DND-41 (cell line): Measurements from ENCODE around the gene NHLRC2.

Source experiments
- ATAC-seq: fragments of 200-7000 bp; cut with Tn5 transposase; 3 replicates; pipeline ENCODE4 v1.9.1; 2021; ENCODE audit warnings: low read depth; ENCODE audit not compliant: insufficient read depth
- DNase-seq: peaks from one replicate; pipeline ENCODE4 v3.0.0-alpha.2; 2020
- H2AFZ ChIP-seq: 2 replicates; pipeline ENCODE4 v1.6.0; 2012; ENCODE audit warnings: low read depth, low read length
- H3K27ac ChIP-seq: 2 replicates; pipeline ENCODE4 v1.5.1; 2012; ENCODE audit warnings: low read length, inconsistent platforms
- H3K27me3 ChIP-seq: fragments of 200-600 bp; sonication (generic); 2 replicates; pipeline ENCODE4 v1.6.0; 2012; ENCODE audit warnings: low read length, mild to moderate bottlenecking, inconsistent platforms; ENCODE audit not compliant: insufficient read depth, poor library complexity
- H3K36me3 ChIP-seq: 2 replicates; pipeline ENCODE4 v1.5.1; 2012; ENCODE audit warnings: low read length, inconsistent platforms; ENCODE audit not compliant: insufficient read depth
- H3K4me1 ChIP-seq: 2 replicates; pipeline ENCODE4 v1.5.1; 2012; ENCODE audit warnings: mild to moderate bottlenecking, low read length; ENCODE audit not compliant: insufficient read depth
- H3K4me2 ChIP-seq: 2 replicates; pipeline ENCODE4 v1.6.0; 2012; ENCODE audit warnings: mild to moderate bottlenecking, moderate library complexity, low read length, inconsistent platforms; ENCODE audit not compliant: insufficient read depth
- H3K4me3 ChIP-seq, 2 experiments: fragments of 200-600 bp in 1 of 2; shearing (Covaris generic) in 1 of 2; 2 replicates each; pipeline ENCODE4 v1.5.1; 2012 to 2016; ENCODE audit warnings: inconsistent platforms in 2 of 2, low read length in 2 of 2, mild to moderate bottlenecking in 2 of 2, low read depth in 1 of 2, moderate library complexity in 1 of 2
- H3K79me2 ChIP-seq: 2 replicates; pipeline ENCODE4 v1.6.0; 2012; ENCODE audit warnings: low read length, inconsistent platforms; ENCODE audit not compliant: insufficient read depth
- H3K9ac ChIP-seq: 2 replicates; pipeline ENCODE4 v1.6.0; 2012; ENCODE audit warnings: low read depth, mild to moderate bottlenecking, inconsistent platforms, low read length, moderate library complexity
- H3K9me3 ChIP-seq: 2 replicates; pipeline ENCODE4 v1.5.1; 2012; ENCODE audit warnings: low read length, moderate library complexity, mild to moderate bottlenecking, inconsistent platforms; ENCODE audit not compliant: insufficient read depth, severe bottlenecking
- H4K20me1 ChIP-seq: 2 replicates; pipeline ENCODE4 v1.6.0; 2012; ENCODE audit warnings: low read length; ENCODE audit not compliant: insufficient read depth
- EZH2 ChIP-seq: IDR thresholded peaks from 3 replicates; pipeline ENCODE4 v1.6.1; 2012; ENCODE audit warnings: borderline replicate concordance, low read depth, mild to moderate bottlenecking, moderate library complexity, low read length, inconsistent platforms; ENCODE audit not compliant: severe bottlenecking
- TF ChIP-seq, protein P1 (sequence below): IDR thresholded peaks from 2 replicates; pipeline ENCODE4 v1.5.1; 2012; ENCODE audit warnings: borderline replicate concordance, low read length, moderate library complexity, mild to moderate bottlenecking; ENCODE audit not compliant: poor library complexity, severe bottlenecking; ENCODE audit errors: extremely low read depth

The NHLRC2 gene

DNA sequence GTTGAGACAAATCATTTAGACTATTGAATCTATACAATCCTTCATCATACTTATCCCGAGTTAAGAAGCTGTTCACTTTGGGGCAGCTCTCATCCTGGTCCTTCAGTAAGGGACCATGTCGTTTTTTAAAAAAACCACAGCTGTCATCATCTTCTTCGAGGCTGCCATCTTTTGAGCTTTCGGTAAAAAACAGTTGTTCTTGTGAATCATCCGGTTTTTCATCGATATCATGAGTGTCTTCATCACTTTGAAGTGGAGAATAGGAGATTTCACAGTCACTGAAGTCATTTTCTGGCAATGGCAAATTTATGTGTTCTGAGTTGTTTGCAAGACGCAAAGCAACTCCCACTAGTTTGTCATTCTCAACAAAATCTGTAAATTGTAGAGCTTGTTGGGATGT, 4.5 kb upstream of the NHLRC2 start:
- no peaks in the 10 kb centered on the region for H3K27me3 ChIP-seq
- H3K9me3 ChIP-seq, result no peaks in the 10 kb centered on the region
- H3K79me2 ChIP-seq, result peaks cover 9% of the 10 kb centered on the region
- H3K9ac ChIP-seq, result no peak overlapping the region
- peaks cover 60% of the 10 kb centered on the region for H3K4me1 ChIP-seq
- ATAC-seq (no peak), DNase-seq (no peak)
- no peak for TF ChIP-seq EZH2
- TF ChIP-seq, protein P1, sequence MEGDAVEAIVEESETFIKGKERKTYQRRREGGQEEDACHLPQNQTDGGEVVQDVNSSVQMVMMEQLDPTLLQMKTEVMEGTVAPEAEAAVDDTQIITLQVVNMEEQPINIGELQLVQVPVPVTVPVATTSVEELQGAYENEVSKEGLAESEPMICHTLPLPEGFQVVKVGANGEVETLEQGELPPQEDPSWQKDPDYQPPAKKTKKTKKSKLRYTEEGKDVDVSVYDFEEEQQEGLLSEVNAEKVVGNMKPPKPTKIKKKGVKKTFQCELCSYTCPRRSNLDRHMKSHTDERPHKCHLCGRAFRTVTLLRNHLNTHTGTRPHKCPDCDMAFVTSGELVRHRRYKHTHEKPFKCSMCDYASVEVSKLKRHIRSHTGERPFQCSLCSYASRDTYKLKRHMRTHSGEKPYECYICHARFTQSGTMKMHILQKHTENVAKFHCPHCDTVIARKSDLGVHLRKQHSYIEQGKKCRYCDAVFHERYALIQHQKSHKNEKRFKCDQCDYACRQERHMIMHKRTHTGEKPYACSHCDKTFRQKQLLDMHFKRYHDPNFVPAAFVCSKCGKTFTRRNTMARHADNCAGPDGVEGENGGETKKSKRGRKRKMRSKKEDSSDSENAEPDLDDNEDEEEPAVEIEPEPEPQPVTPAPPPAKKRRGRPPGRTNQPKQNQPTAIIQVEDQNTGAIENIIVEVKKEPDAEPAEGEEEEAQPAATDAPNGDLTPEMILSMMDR, result no peak
- H3K4me2 ChIP-seq, result peak overlapping the region; percentile 14; the same call in 1 of the 2 replicates
- no peak overlapping the region for H3K4me3 ChIP-seq
- no peak overlapping the region for H3K27ac ChIP-seq
- H4K20me1 ChIP-seq, result no peaks in the 10 kb centered on the region
- peaks cover 16% of the 10 kb centered on the region for H3K36me3 ChIP-seq
- no peak overlapping the region for H2AFZ ChIP-seq

DNA sequence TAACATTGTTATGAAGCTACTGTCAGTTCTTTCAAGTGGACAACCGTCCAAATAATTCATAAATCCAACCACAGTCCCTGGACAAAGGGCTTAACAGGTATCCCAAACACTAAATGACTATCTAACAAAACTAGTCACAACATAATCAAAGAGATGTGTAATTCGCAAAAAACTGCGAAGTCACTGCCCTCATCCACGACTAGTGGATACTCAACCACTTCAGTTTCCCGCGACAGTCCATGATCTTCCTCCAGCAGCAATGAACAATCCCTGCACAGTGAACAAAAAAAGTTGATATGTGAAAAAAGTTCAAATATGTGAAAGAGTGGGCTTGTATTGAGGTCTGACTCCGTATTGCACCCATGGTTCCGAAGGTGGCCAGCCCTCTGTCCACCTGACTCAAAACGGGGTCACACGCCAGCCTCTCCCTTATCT, 866 bp upstream of the NHLRC2 start:
- ATAC-seq, result no peak
- Histone ChIP-seq H3K36me3 (peaks cover 9% of the 10 kb centered on the region), H3K4me3 (peak overlapping the region; percentile 87 to 94; a peak in 3 of 4 replicates), H3K9me3 (no peaks in the 10 kb centered on the region), H3K4me2 (peak overlapping the region; percentile 71), H3K4me1 (peaks cover 79% of the 10 kb centered on the region), H4K20me1 (no peaks in the 10 kb centered on the region), H3K79me2 (peaks cover 46% of the 10 kb centered on the region), H2AFZ (peak overlapping the region; percentile 98), H3K27me3 (no peaks in the 10 kb centered on the region), H3K9ac (peak overlapping the region; percentile 97), H3K27ac (peak overlapping the region; percentile 99)
- no peak for DNase-seq
- TF ChIP-seq EZH2, result no peak
- TF ChIP-seq, protein P1, result no peak

DNA sequence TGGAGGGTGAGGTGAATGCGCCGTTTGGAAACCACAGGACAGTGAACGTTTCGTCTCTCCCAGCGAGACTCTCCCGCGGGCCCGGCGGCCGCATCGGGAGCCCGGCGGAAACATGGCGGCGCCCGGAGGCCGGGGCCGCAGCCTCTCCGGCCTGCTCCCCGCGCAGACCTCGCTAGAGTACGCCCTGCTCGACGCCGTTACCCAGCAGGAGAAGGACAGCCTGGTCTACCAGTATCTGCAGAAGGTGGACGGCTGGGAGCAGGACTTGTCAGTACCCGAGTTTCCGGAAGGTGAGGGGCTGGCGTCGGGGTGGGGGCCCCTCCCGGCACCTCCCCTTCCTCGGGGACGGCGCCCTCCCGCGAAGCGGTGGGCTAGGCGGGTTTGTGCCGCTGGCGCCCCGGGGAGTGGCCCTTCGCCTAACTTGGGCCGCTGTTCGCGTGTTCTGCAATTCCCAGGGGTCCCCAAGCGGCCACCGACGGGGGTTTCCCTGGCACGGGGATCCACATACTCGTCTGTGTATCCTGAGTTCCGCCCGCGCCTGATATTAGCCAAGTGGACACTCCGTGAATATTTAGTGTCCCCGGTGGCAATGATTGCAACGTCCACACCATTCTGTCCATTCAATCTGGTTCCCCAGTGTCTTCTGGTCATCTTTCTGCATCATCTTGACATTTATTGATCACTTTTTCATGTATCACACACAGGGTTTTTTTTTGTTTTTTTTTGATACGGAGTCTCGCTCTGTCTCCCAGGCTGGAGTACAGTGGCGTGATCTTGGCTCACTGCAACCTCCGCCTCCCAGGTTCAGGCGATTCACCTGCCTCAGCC, 514 bp downstream of the NHLRC2 start:
- peak; percentile 63 for ATAC-seq
- Histone ChIP-seq H3K36me3 (peaks cover 19% of the 10 kb centered on the region), H3K4me2 (peak overlapping the region; percentile 71), H4K20me1 (no peaks in the 10 kb centered on the region), H3K27me3 (no peaks in the 10 kb centered on the region), H3K79me2 (peaks cover 51% of the 10 kb centered on the region), H3K4me3 (peak overlapping the region; percentile 87 to 94), H3K9ac (peak overlapping the region; percentile 97), H3K27ac (peak overlapping the region; percentile 99), H3K9me3 (no peaks in the 10 kb centered on the region), H3K4me1 (peaks cover 66% of the 10 kb centered on the region), H2AFZ (peak overlapping the region; percentile 98)
- TF ChIP-seq, protein P1, result peak; percentile 31
- no peak for TF ChIP-seq EZH2
- DNase-seq, result peak; percentile 71
